Measurements from ENCODE around the gene RXFP2.

Gene RXFP2

DNA sequence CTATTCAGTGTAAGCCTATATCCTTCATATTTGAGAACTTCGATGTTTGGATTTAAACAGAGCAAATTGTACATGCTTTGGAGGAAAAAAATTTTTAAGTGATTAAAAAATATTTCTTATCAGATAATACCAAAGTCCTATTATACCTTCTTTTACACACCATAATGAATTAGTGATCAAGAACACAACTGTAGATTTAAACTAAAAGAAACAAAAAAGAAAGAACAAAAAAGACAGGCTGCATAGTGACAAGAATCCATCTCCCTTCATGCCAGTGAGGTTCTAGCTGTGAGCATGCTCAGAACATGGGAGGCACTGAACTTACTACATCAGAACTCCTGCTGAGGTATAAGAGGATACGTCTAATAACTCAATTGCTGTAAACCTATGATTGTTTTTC is at the start of gene RXFP2:
RXFP2 (plus strand) TSS at position 301 of the 400 bp plus-strand sequence; CDS start at position 388, 87 bp downstream.
- DNase-seq (ENCODE audit: low spot score): no peak

- DNase-seq (ENCODE audit: low spot score): no peak
These were observed 42.0 kb upstream of the RXFP2 start for GRCh38 chr13:31697290-31697689.

DNA sequence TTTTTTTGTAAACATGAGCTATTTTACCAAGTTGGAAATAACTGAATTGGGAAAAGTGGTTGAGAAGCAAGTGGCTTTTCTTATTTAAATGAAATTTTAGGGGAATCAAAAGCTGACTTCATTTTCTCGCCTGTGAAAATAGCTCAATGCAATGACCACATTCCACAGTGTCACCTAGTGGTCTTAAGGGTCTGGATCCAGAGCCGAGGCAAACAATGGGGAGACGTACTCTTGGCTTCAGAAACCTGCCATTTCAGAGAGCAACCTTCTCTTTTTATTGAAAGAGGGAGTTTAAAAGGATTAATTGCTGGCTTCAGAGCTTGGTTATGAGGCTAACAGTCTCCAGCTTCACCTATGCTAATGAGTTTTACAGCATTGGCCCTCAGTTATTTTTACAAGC is 39.7 kb upstream of the RXFP2 start:
- no peak for DNase-seq (ENCODE audit: low spot score)

- no peak for DNase-seq (ENCODE audit: low spot score)
These were observed 35.5 kb upstream of the RXFP2 start for GRCh38 chr13:31703780-31704179.

DNA sequence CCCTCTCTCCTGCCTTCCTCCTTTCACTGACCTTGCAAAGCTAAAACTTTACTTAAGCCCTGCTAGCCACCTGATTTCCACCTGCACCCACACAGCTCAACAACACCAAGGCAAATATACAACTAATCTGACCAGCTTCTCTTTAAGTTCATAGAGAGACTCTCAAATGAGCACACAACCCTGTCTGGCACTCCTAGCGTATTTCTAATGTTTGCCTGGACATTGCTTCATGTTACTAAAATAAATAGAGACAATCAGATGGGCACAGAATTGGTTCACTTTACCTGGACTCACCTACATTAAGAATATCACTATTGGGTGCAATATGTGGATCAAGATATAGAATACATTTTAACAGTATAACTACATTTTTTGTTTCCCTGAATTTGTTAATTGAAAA is 33.2 kb upstream of the RXFP2 start:
- DNase-seq (ENCODE audit: low spot score): no peak

GRCh38 chr13:31717583-31717982 is 21.7 kb upstream of the RXFP2 start:
- no peak for DNase-seq (ENCODE audit: low spot score)

DNA sequence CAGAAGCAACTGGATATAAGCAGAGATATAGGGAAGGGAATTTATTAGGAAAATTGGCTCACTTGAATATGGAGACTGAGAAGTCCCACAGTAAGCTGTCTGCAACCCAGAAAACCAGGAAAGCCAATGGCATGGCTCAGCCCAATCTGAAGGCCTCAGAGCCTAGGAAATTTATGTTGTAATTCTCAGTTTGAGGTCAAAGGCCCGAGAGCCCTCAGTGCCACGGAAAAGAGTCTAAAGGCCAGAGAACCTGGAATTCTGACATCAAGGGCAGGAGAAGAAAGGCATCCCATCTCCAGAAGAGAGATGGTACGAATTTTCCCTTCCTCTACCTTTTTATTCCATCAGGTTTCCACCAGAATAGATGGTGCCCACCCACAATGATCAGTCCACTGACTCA is 20.1 kb upstream of the RXFP2 start:
- DNase-seq (ENCODE audit: low spot score): no peak

DNA sequence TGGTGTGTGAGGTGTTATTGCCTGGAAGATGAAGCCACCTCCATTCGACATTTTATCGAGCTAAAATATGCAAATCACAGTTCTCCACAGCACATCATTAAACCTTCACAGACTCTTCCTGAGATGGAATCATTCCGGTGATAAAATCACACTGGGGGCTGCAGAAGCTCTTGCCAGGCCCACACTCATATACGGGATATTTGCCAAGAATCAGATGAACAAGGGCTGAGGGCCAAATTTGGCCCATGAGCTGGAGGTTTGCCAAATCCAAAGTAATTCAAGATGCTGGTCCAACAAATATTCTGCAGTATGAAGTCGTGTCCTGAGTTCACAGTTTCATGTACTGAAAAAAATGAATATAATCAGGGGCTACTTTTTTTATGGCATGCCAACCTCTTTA is 16.7 kb upstream of the RXFP2 start:
- DNase-seq (ENCODE audit: low spot score): no peak

- no peak for DNase-seq (ENCODE audit: low spot score)
These were observed 13.5 kb upstream of the RXFP2 start for GRCh38 chr13:31725841-31726240.

DNA sequence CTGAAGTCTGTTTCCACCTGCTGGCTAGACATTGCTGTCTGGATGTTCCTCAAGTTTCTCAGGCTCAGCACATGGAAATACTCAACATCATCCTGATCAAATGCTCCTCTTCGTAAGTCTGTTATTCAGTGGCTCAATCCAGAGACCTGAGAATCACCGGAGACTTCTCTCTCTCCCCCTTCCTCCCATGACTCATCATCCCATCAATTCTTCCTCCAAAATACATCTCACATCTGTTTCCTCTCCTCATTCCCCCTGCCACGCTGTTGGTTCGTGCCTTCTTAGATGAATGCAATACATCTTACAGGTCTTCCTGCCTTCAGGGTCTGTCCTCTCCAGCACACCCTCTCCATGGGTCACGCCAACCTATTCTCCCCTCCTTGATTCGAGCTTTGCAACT is 7.4 kb upstream of the RXFP2 start:
- DNase-seq (ENCODE audit: low spot score): no peak

DNA sequence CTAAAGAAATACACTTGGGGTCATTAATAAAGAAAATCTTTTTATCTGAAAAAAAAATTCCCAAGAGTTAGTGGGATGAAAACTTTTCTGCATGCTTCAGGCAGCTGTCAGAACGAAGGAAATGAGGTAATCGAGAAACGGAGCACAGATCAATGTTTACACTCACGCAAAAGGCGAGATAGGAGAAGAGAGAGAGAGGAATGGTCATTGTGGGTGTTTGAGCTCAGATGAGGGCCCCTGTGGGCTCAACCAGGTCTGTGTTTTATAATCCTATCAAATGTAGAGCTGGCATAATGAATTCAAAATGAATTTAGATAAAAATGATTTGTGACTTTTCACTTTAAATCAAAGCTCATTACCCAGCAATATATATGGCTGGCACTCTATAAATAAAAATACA is 6.3 kb upstream of the RXFP2 start:
- DNase-seq (ENCODE audit: low spot score): no peak

DNA sequence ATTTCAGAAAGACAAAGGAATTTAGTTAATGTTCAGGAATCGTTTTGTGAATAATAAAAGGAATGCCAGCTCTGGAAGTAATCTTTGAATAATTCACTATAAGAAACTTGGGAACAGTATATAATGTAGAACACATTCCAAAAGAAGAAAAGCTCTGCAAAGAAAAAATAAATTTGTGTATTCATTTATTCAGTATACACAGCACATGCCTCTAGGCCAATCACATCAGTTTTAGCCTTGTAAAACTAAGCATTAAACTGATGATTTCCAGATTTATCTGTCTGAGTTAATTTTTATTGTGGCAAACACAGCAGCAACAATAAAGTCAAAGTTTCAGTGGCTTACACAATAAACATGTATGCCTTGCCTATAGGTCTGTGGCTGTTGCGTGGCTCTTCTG is 5.7 kb upstream of the RXFP2 start:
- no peak for DNase-seq (ENCODE audit: low spot score)

- peak; percentile 5 for DNase-seq (ENCODE audit: low spot score)
These were observed 2.9 kb downstream of the RXFP2 start for GRCh38 chr13:31742097-31742734.

DNA sequence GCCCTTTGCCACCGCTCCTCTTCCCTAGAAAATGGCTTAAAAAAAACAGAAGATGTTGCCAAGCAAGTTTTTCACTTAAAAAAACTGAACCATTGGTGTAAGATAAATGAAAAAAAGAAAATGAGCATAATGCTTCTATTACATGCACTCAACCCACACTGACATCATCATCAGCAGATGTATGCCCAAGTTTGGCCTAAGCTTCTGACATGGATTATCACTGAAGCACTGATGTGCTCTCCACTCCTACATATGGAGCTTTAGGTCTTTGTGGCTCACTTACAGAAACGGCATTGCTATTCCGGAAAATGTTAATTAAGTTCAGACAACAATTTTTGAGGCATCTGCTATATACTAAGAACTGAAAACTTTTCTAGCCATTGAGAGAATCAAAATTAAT is 8.0 kb downstream of the RXFP2 start:
- no peak for DNase-seq (ENCODE audit: low spot score)

DNA sequence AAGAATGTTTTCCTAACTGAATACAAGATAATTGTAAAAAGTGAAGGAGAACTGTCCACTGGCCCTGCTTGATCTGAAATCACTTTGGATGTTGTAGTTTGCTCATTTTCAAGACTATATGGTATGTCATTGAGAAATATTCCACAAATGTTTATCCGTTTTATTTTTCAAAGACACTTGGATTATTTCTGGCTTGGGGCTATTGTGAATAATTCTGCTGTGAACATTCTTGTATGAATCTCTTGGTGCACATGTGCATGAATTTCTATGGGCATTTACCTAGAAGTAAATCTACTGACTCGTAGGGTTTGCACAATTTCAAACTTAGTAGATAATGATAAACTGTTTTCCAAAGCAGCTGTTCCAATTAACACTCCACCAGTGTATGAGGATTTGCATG is 8.6 kb downstream of the RXFP2 start:
- no peak for DNase-seq (ENCODE audit: low spot score)

DNA sequence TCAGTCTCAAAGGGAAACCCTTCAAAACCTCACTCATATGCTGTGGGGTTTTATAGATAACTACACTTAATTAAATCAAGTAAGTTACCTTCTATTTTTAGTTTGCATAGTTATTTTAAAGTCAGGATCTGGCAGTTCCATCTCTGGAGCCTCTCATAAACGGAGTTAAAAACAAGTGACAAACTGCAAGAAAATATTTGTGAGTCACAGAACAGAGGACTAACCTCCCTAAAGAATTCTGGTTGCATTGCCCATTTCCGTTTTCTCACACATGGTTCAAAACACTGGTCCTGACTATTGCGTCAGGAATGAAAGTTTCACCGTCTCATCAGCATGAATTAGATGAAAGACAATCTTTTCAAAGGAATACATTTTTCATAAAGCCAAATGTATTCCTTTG is 10.6 kb downstream of the RXFP2 start:
- DNase-seq (ENCODE audit: low spot score): no peak

DNA sequence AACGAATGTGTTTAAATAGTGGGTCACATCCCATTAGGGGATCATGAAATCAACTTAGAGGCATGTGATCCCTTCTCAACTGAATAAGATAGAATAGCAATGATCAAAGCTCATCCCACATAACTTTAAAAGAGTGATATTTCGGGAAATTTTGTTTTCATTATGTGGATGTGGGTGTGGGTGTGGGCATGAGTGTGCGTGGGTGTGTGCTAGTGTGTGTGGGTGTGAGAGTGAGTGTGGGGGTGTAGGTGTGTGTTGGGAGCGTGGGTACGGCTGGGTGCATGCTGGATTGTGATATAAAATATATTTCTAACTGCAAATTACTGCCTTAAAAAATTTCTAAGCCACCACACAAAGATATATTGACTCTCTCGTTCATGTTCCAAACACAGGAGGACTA is 15.9 kb downstream of the RXFP2 start:
- DNase-seq (ENCODE audit: low spot score): no peak

GRCh38 chr13:31755803-31756212 is 16.5 kb downstream of the RXFP2 start:
- DNase-seq (ENCODE audit: low spot score): no peak

GRCh38 chr13:31756346-31756745 is 17.0 kb downstream of the RXFP2 start:
- DNase-seq (ENCODE audit: low spot score): no peak

DNA sequence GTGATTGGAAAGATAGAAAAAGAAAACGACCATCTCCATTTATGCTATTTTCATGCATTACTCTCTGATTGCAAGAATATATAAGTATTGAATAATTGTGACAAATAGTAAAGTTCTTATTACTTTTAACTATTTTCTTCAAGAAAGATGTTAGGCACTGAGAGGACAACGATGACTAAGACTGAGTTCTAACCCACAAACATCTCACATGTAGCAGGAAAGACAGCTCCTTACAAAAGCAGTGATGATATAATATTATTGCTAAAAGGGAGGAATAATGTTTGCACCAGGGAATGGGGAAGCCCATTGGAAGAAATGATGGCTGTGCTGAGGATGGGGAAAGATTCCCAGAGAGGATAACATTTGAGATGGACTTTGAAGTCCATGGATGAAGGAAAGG is 22.6 kb downstream of the RXFP2 start:
- no peak for DNase-seq (ENCODE audit: low spot score)

GRCh38 chr13:31764556-31764955 is 25.2 kb downstream of the RXFP2 start:
- no peak for DNase-seq (ENCODE audit: low spot score)

- DNase-seq (ENCODE audit: low spot score): no peak
These were observed 25.9 kb downstream of the RXFP2 start for GRCh38 chr13:31765138-31765785.

DNA sequence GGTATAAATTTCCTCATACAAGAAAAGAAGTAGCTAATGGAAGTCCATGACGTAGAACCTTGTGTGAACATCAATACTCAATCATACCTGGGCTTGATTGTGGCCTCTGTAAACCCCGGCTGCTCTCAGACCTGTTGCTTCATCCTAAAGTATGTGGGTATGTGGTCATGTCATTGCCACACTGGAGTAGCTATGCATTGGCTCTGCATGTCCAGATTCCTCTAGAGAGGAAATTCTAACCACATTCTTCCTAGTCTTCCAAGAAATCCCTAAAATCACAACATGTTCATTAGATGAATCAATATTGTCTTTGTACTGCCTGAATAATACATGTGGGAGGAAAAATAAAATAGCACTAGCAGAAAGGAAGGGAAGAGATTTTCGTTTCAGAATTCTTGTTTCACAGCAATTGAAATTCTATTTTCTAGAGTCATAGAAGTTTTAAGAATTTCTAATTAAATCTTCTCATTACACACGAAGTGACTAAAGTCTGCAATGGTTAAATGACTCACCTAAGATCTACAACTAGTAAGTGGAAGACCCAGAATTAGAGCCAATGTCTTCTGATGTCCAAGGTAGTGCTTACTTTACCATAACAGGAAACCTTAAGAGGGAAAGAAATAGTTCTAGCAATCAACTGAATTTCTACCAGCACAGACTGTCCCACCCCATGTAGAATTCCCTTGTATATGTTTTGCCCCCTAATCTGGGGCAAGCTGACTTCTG is 28.0 kb downstream of the RXFP2 start:
- no peak for DNase-seq (ENCODE audit: low spot score)

DNA sequence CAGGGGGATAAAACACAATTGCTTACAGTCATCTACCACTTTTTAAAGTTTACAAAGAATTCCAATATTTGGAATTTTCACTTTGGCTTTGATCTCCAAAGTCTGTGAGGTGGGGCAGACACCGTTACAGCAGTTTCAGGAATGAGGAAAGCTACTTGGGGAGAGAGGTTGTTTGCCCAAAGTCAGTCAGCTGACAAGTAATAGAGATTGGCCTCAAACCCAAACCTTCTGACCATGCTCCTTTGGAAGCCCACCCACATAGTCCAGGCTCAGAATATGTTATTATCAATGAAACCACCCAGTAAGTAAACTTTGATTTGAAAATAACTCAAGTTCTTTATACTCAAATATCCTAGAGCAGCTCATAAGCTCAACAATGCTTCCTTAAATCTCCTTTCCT is 29.0 kb downstream of the RXFP2 start:
- no peak for DNase-seq (ENCODE audit: low spot score)

Data from HuH-7.5 (cell line).